NCI-H526 treated with DMSO at 0.1 percent for 48 hours (cell line): ENCODE results near the gene IKZF1.

ENCODE experiments used
- DNase-seq: peaks from one replicate; lab custom pipeline; 2025; lab: John Stamatoyannopoulos, UW

IKZF1 gene

GRCh38 chr7:50304129-50304910, at the start of gene IKZF1:
Gene IKZF1, plus strand, starts transcription at chr7:50304716. Its CDS starts 14,346 bp downstream, at chr7:50319062.
- DNase-seq = no peak

GRCh38 chr7:50261593-50261992, 42.9 kb upstream of the IKZF1 start:
- DNase-seq = no peak

GRCh38 chr7:50262446-50262845, 42.1 kb upstream of the IKZF1 start:
- no peak for DNase-seq

GRCh38 chr7:50262916-50263690, 41.4 kb upstream of the IKZF1 start:
- DNase-seq = no peak

- no peak for DNase-seq
These were observed 39.6 kb upstream of the IKZF1 start for GRCh38 chr7:50264908-50265307.

GRCh38 chr7:50265968-50266634, 38.4 kb upstream of the IKZF1 start:
- DNase-seq = no peak

GRCh38 chr7:50266635-50267386, 37.7 kb upstream of the IKZF1 start:
- DNase-seq = peak; percentile 71

- no peak for DNase-seq
These were observed 36.9 kb upstream of the IKZF1 start for GRCh38 chr7:50267525-50268041.

- no peak for DNase-seq
These were observed 36.3 kb upstream of the IKZF1 start for GRCh38 chr7:50268223-50268622.

GRCh38 chr7:50268990-50269389, 35.5 kb upstream of the IKZF1 start:
- no peak for DNase-seq

- no peak for DNase-seq
These were observed 33.9 kb upstream of the IKZF1 start for GRCh38 chr7:50270531-50271018.

- DNase-seq = no peak
These were observed 31.7 kb upstream of the IKZF1 start for GRCh38 chr7:50272808-50273207.

GRCh38 chr7:50273301-50273700, 31.2 kb upstream of the IKZF1 start:
- DNase-seq = no peak

- no peak for DNase-seq
These were observed 30.6 kb upstream of the IKZF1 start for GRCh38 chr7:50273870-50274269.

GRCh38 chr7:50274361-50274760, 30.2 kb upstream of the IKZF1 start:
- DNase-seq = no peak

GRCh38 chr7:50275430-50275829, 29.1 kb upstream of the IKZF1 start:
- no peak for DNase-seq

GRCh38 chr7:50276483-50276882, 28.0 kb upstream of the IKZF1 start:
- DNase-seq = no peak

GRCh38 chr7:50278120-50278519, 26.4 kb upstream of the IKZF1 start:
- DNase-seq = no peak

- no peak for DNase-seq
These were observed 22.7 kb upstream of the IKZF1 start for GRCh38 chr7:50281680-50282445.

GRCh38 chr7:50282813-50283605, 21.5 kb upstream of the IKZF1 start:
- no peak for DNase-seq
